Omental fat pad (tissue), 4 donors: Measurements from ENCODE around the gene F3. TPM values are rescaled to one million over a fixed set of nuclear protein-coding genes. Genes with fewer than 3 reads are reported as not detected.

Experiments used
- ATAC-seq: fragments of 150-250 bp; one replicate; pipeline ENCODE4 v1.9.1; 2016; ENCODE audit warnings: mild to moderate bottlenecking, moderate library complexity; ENCODE audit not compliant: low FRiP score
- DNase-seq: peaks from one replicate; pipeline ENCODE4 v3.0.0-alpha.2; 2019; ENCODE audit warnings: low spot score
- CTCF ChIP-seq, 3 donors: fragments of 450-650 bp; IDR thresholded peaks; one replicate each; pipeline ENCODE4 v1.5.1; 2016 to 2017; ENCODE audit warnings: antibody characterized with exemption in 3 of 3, mild to moderate bottlenecking in 3 of 3, moderate library complexity in 2 of 3
- total RNA-seq, 4 donors: library from RNA; depleted of rRNA; stranded (reverse); fragments of >200 nt; gene quantifications; one replicate each; pipeline ENCODE4 v1.1.0, GENCODE V29; 2016

Gene F3
- total RNA-seq, 4 donors from 2014 or later, result 91.0 to 244 (median 186) TPM

GRCh38 chr1:94535095-94535494, 6.5 kb downstream of the F3 start:
- no peak for TF ChIP-seq CTCF (IDR thresholded peaks at IDR 0.05)
- no peak for DNase-seq
- no peak for ATAC-seq

- peak; percentile 53 for ATAC-seq
- DNase-seq, result no peak
- TF ChIP-seq CTCF (IDR thresholded peaks at IDR 0.05), result no peak
Measured at GRCh38 chr1:94532077-94532476, 9.5 kb downstream of the F3 start.

- no peak for ATAC-seq
- TF ChIP-seq CTCF (IDR thresholded peaks at IDR 0.05), result no peak
Measured at GRCh38 chr1:94531664-94532063, 9.9 kb downstream of the F3 start.

GRCh38 chr1:94530373-94530878, 11.1 kb downstream of the F3 start:
- no peak for ATAC-seq
- TF ChIP-seq CTCF (IDR thresholded peaks at IDR 0.05), result no peak
- no peak for DNase-seq

More at GRCh38 chr1:94531664-94532063, 9.9 kb downstream of the F3 start:
- DNase-seq, result no peak

- no peak for TF ChIP-seq CTCF (IDR thresholded peaks at IDR 0.05)
- ATAC-seq, result no peak
Measured at GRCh38 chr1:94529416-94529815, 12.1 kb downstream of the F3 start.

GRCh38 chr1:94528826-94529225, 12.7 kb downstream of the F3 start:
- no peak for DNase-seq
- no peak for TF ChIP-seq CTCF (IDR thresholded peaks at IDR 0.05)
- no peak for ATAC-seq

More at GRCh38 chr1:94529416-94529815, 12.1 kb downstream of the F3 start:
- DNase-seq, result no peak

GRCh38 chr1:94528299-94528698, 13.3 kb downstream of the F3 start:
- ATAC-seq (no peak), DNase-seq (no peak)
- TF ChIP-seq CTCF (IDR thresholded peaks at IDR 0.05), result no peak
